Measurements from ENCODE around the gene PSTPIP2.

The PSTPIP2 gene

DNA sequence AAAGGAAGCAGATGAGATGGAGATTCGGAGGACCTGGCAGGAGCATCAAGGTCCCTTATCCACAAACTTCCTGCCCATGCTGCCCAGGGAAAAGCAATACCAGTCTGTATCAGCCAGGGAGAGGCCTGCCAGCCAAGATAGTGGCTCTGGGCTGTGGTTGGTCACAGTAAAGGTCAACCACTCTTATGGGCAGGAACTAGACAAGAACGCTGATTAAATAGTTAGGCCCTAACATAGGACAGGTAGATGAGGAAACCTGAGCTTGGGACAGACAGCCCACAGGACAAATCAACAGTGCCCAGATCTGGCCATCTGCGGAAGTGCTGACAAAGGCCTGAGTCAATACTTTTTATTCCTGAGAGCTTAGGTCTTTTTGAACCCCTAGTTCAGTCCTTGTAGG is 10.7 kb downstream of the PSTPIP2 start:
- Histone ChIP-seq H3F3A (ENCODE audit: control insufficient read depth, insufficient read depth) (no peaks in the 10 kb centered on the region), H3K36me3 (ENCODE audit: control insufficient read depth, low read length) (no peaks in the 10 kb centered on the region), H3K9me3 (ENCODE audit: control insufficient read depth, insufficient read depth, low read length) (no peaks in the 10 kb centered on the region), H3K4me3 (ENCODE audit: low read length) (no peak overlapping the region), H3K9me2 (replicated peaks; ENCODE audit: control insufficient read depth, low read length) (no peaks in the 10 kb centered on the region), H3K4me1 (ENCODE audit: control insufficient read depth, low read length) (no peaks in the 10 kb centered on the region), H3K4me2 (ENCODE audit: low read length) (no peak overlapping the region), H3K27me3 (ENCODE audit: control insufficient read depth, low read length) (no peaks in the 10 kb centered on the region), H3K27ac (ENCODE audit: low read depth, low read length) (no peak overlapping the region), H3K79me2 (ENCODE audit: control insufficient read depth, low read length) (no peaks in the 10 kb centered on the region), H4K20me1 (ENCODE audit: control insufficient read depth, insufficient read depth, low read depth, low read length) (no peaks in the 10 kb centered on the region)
- TF ChIP-seq EZH2phosphoT487 (IDR thresholded peaks at IDR 0.05; ENCODE audit: borderline replicate concordance, low read length) (no peak), CTCF (IDR thresholded peaks at IDR 0.05; ENCODE audit: low read depth, low read length, poor library complexity, severe bottlenecking) (no peak)

- TF ChIP-seq CTCF (IDR thresholded peaks at IDR 0.05; ENCODE audit: low read depth, low read length, poor library complexity, severe bottlenecking) (no peak), EZH2phosphoT487 (IDR thresholded peaks at IDR 0.05; ENCODE audit: borderline replicate concordance, low read length) (no peak)
- H3F3A ChIP-seq (ENCODE audit: control insufficient read depth, insufficient read depth): no peaks in the 10 kb centered on the region
- H4K20me1 ChIP-seq (ENCODE audit: control insufficient read depth, insufficient read depth, low read depth, low read length): no peaks in the 10 kb centered on the region
- no peaks in the 10 kb centered on the region for H3K9me2 ChIP-seq (replicated peaks; ENCODE audit: control insufficient read depth, low read length)
- peaks cover 6% of the 10 kb centered on the region for H3K27me3 ChIP-seq (ENCODE audit: control insufficient read depth, low read length)
- no peak overlapping the region for H3K4me2 ChIP-seq (ENCODE audit: low read length)
- H3K27ac ChIP-seq (ENCODE audit: low read depth, low read length): no peak overlapping the region
- no peak overlapping the region for H3K4me3 ChIP-seq (ENCODE audit: low read length)
- no peaks in the 10 kb centered on the region for H3K9me3 ChIP-seq (ENCODE audit: control insufficient read depth, insufficient read depth, low read length)
- no peaks in the 10 kb centered on the region for H3K36me3 ChIP-seq (ENCODE audit: control insufficient read depth, low read length)
- no peaks in the 10 kb centered on the region for H3K4me1 ChIP-seq (ENCODE audit: control insufficient read depth, low read length)
- no peaks in the 10 kb centered on the region for H3K79me2 ChIP-seq (ENCODE audit: control insufficient read depth, low read length)
Observed at GRCh38 chr18:46060359-46060841, 11.7 kb downstream of the PSTPIP2 start.

- H3K79me2 ChIP-seq (ENCODE audit: control insufficient read depth, low read length): no peaks in the 10 kb centered on the region
- H3K9me2 ChIP-seq (replicated peaks; ENCODE audit: control insufficient read depth, low read length): no peaks in the 10 kb centered on the region
- TF ChIP-seq CTCF (IDR thresholded peaks at IDR 0.05; ENCODE audit: low read depth, low read length, poor library complexity, severe bottlenecking) (no peak), EZH2phosphoT487 (IDR thresholded peaks at IDR 0.05; ENCODE audit: borderline replicate concordance, low read length) (no peak)
- H3K4me2 ChIP-seq (ENCODE audit: low read length): no peak overlapping the region
- H4K20me1 ChIP-seq (ENCODE audit: control insufficient read depth, insufficient read depth, low read depth, low read length): no peaks in the 10 kb centered on the region
- peaks cover 22% of the 10 kb centered on the region for H3K27me3 ChIP-seq (ENCODE audit: control insufficient read depth, low read length)
- no peaks in the 10 kb centered on the region for H3K36me3 ChIP-seq (ENCODE audit: control insufficient read depth, low read length)
- H3K4me1 ChIP-seq (ENCODE audit: control insufficient read depth, low read length): no peaks in the 10 kb centered on the region
- no peak overlapping the region for H3K27ac ChIP-seq (ENCODE audit: low read depth, low read length)
- H3F3A ChIP-seq (ENCODE audit: control insufficient read depth, insufficient read depth): no peaks in the 10 kb centered on the region
- no peaks in the 10 kb centered on the region for H3K9me3 ChIP-seq (ENCODE audit: control insufficient read depth, insufficient read depth, low read length)
- H3K4me3 ChIP-seq (ENCODE audit: low read length): no peak overlapping the region
Observed at GRCh38 chr18:46055838-46056230, 16.2 kb downstream of the PSTPIP2 start.
